Measurements from ENCODE around the gene ADARB2. TPM values are rescaled to one million over a fixed set of nuclear protein-coding genes. Genes with fewer than 3 reads are reported as not detected.

The ADARB2 gene
- total and polyA plus RNA-seq, 4 donors: under 0.01 to 0.79 TPM; not detected in 2

GRCh38 chr10:1413256-1413655 is 324.1 kb downstream of the ADARB2 start:
- ATAC-seq (ENCODE audit: low FRiP score) (no peak), DNase-seq (no peak)
- H3K27me3 ChIP-seq (ENCODE audit: control insufficient read depth in 1 of 2, insufficient read depth in 2 of 2, low read length in 1 of 2): no peaks in the 10 kb centered on the region
- no peaks in the 10 kb centered on the region for H3K9me3 ChIP-seq (ENCODE audit: control insufficient read depth, low read length)
- H3K4me3 ChIP-seq (ENCODE audit: low read length in 2 of 2): no peak overlapping the region
- no peaks in the 10 kb centered on the region for H3K4me1 ChIP-seq (ENCODE audit: control insufficient read depth in 1 of 2, insufficient read depth in 2 of 2, low read length in 2 of 2)
- WGBS, 2 donors: 84 to 88% methylated on average over 11 of the region's 11 CpGs
- no peaks in the 10 kb centered on the region for H3K36me3 ChIP-seq (ENCODE audit: control insufficient read depth in 1 of 2, insufficient read depth in 2 of 2, low read length in 1 of 2)
- intact Hi-C loops (cut with DNase I): no loop called here
- H3K27ac ChIP-seq (ENCODE audit: low read depth in 1 of 2, low read length in 2 of 2): no peak overlapping the region

GRCh38 chr10:1412531-1413189 is 324.7 kb downstream of the ADARB2 start:
- Histone ChIP-seq H3K4me3 (ENCODE audit: low read length in 2 of 2) (no peak overlapping the region), H3K9me3 (ENCODE audit: control insufficient read depth, low read length) (no peaks in the 10 kb centered on the region), H3K27me3 (ENCODE audit: control insufficient read depth in 1 of 2, insufficient read depth in 2 of 2, low read length in 1 of 2) (no peaks in the 10 kb centered on the region), H3K36me3 (ENCODE audit: control insufficient read depth in 1 of 2, insufficient read depth in 2 of 2, low read length in 1 of 2) (no peaks in the 10 kb centered on the region), H3K4me1 (ENCODE audit: control insufficient read depth in 1 of 2, insufficient read depth in 2 of 2, low read length in 2 of 2) (no peaks in the 10 kb centered on the region), H3K27ac (ENCODE audit: low read depth in 1 of 2, low read length in 2 of 2) (no peak overlapping the region)
- intact Hi-C loops (cut with DNase I): no loop called here
- DNase-seq (no peak), ATAC-seq (ENCODE audit: low FRiP score) (no peak)
- WGBS, 2 donors: 82% methylated on average over 19 of the region's 19 CpGs

- H3K9me3 ChIP-seq (ENCODE audit: control insufficient read depth, low read length): no peaks in the 10 kb centered on the region
- WGBS, 2 donors: 55 to 63% methylated on average over 17 of the region's 17 CpGs
- no peaks in the 10 kb centered on the region for H3K36me3 ChIP-seq (ENCODE audit: control insufficient read depth in 1 of 2, insufficient read depth in 2 of 2, low read length in 1 of 2)
- H3K4me3 ChIP-seq (ENCODE audit: low read length in 2 of 2): no peak overlapping the region
- intact Hi-C loops (cut with DNase I): no loop called here
- no peak overlapping the region for H3K27ac ChIP-seq (ENCODE audit: low read depth in 1 of 2, low read length in 2 of 2)
- DNase-seq (no peak), ATAC-seq (ENCODE audit: low FRiP score) (no peak)
- no peaks in the 10 kb centered on the region for H3K4me1 ChIP-seq (ENCODE audit: control insufficient read depth in 1 of 2, insufficient read depth in 2 of 2, low read length in 2 of 2)
- no peaks in the 10 kb centered on the region for H3K27me3 ChIP-seq (ENCODE audit: control insufficient read depth in 1 of 2, insufficient read depth in 2 of 2, low read length in 1 of 2)
Measured at GRCh38 chr10:1411956-1412355, 325.4 kb downstream of the ADARB2 start.

GRCh38 chr10:1411451-1411850 is 325.9 kb downstream of the ADARB2 start:
- 88% methylated on average over 17 of the region's 17 CpGs for WGBS, 2 donors
- Histone ChIP-seq H3K4me1 (ENCODE audit: control insufficient read depth in 1 of 2, insufficient read depth in 2 of 2, low read length in 2 of 2) (no peaks in the 10 kb centered on the region), H3K9me3 (ENCODE audit: control insufficient read depth, low read length) (no peaks in the 10 kb centered on the region), H3K4me3 (ENCODE audit: low read length in 2 of 2) (no peak overlapping the region), H3K27me3 (ENCODE audit: control insufficient read depth in 1 of 2, insufficient read depth in 2 of 2, low read length in 1 of 2) (no peaks in the 10 kb centered on the region), H3K27ac (ENCODE audit: low read depth in 1 of 2, low read length in 2 of 2) (no peak overlapping the region), H3K36me3 (ENCODE audit: control insufficient read depth in 1 of 2, insufficient read depth in 2 of 2, low read length in 1 of 2) (no peaks in the 10 kb centered on the region)
- intact Hi-C loops (cut with DNase I): no loop called here
- DNase-seq: no peak
- ATAC-seq (ENCODE audit: low FRiP score): no peak

- Histone ChIP-seq H3K27ac (ENCODE audit: low read depth in 1 of 2, low read length in 2 of 2) (no peak overlapping the region), H3K4me1 (ENCODE audit: control insufficient read depth in 1 of 2, insufficient read depth in 2 of 2, low read length in 2 of 2) (no peaks in the 10 kb centered on the region), H3K27me3 (ENCODE audit: control insufficient read depth in 1 of 2, insufficient read depth in 2 of 2, low read length in 1 of 2) (no peaks in the 10 kb centered on the region), H3K9me3 (ENCODE audit: control insufficient read depth, low read length) (no peaks in the 10 kb centered on the region), H3K4me3 (ENCODE audit: low read length in 2 of 2) (no peak overlapping the region), H3K36me3 (ENCODE audit: control insufficient read depth in 1 of 2, insufficient read depth in 2 of 2, low read length in 1 of 2) (no peaks in the 10 kb centered on the region)
- WGBS, 2 donors: 91% methylated on average over 33 of the region's 33 CpGs
- DNase-seq: no peak
- intact Hi-C loops (cut with DNase I): no loop called here
- ATAC-seq (ENCODE audit: low FRiP score): no peak
Measured at GRCh38 chr10:1410469-1411395, 326.6 kb downstream of the ADARB2 start.

- DNase-seq (no peak), ATAC-seq (ENCODE audit: low FRiP score) (no peak)
- Histone ChIP-seq H3K27me3 (ENCODE audit: control insufficient read depth in 1 of 2, insufficient read depth in 2 of 2, low read length in 1 of 2) (no peaks in the 10 kb centered on the region), H3K9me3 (ENCODE audit: control insufficient read depth, low read length) (no peaks in the 10 kb centered on the region), H3K4me3 (ENCODE audit: low read length in 2 of 2) (no peak overlapping the region), H3K4me1 (ENCODE audit: control insufficient read depth in 1 of 2, insufficient read depth in 2 of 2, low read length in 2 of 2) (no peaks in the 10 kb centered on the region), H3K36me3 (ENCODE audit: control insufficient read depth in 1 of 2, insufficient read depth in 2 of 2, low read length in 1 of 2) (no peaks in the 10 kb centered on the region), H3K27ac (ENCODE audit: low read depth in 1 of 2, low read length in 2 of 2) (no peak overlapping the region)
- 94% methylated on average over 11 of the region's 11 CpGs for WGBS, 2 donors
- intact Hi-C loops (cut with DNase I): no loop called here
Measured at GRCh38 chr10:1410032-1410431, 327.3 kb downstream of the ADARB2 start.

- DNase-seq (no peak), ATAC-seq (ENCODE audit: low FRiP score) (no peak)
- WGBS, 2 donors: 87 to 93% methylated on average over 16 of the region's 16 CpGs
- no peaks in the 10 kb centered on the region for H3K9me3 ChIP-seq (ENCODE audit: control insufficient read depth, low read length)
- no peaks in the 10 kb centered on the region for H3K4me1 ChIP-seq (ENCODE audit: control insufficient read depth in 1 of 2, insufficient read depth in 2 of 2, low read length in 2 of 2)
- no peak overlapping the region for H3K4me3 ChIP-seq (ENCODE audit: low read length in 2 of 2)
- H3K36me3 ChIP-seq (ENCODE audit: control insufficient read depth in 1 of 2, insufficient read depth in 2 of 2, low read length in 1 of 2): no peaks in the 10 kb centered on the region
- H3K27ac ChIP-seq (ENCODE audit: low read depth in 1 of 2, low read length in 2 of 2): no peak overlapping the region
- H3K27me3 ChIP-seq (ENCODE audit: control insufficient read depth in 1 of 2, insufficient read depth in 2 of 2, low read length in 1 of 2): no peaks in the 10 kb centered on the region
- intact Hi-C loops (cut with DNase I): no loop called here
Measured at GRCh38 chr10:1409392-1409791, 327.9 kb downstream of the ADARB2 start.

GRCh38 chr10:1408651-1409367 is 328.5 kb downstream of the ADARB2 start:
- DNase-seq (no peak), ATAC-seq (ENCODE audit: low FRiP score) (no peak)
- intact Hi-C loops (cut with DNase I): no loop called here
- no peaks in the 10 kb centered on the region for H3K4me1 ChIP-seq (ENCODE audit: control insufficient read depth in 1 of 2, insufficient read depth in 2 of 2, low read length in 2 of 2)
- H3K4me3 ChIP-seq (ENCODE audit: low read length in 2 of 2): no peak overlapping the region
- H3K27ac ChIP-seq (ENCODE audit: low read depth in 1 of 2, low read length in 2 of 2): no peak overlapping the region
- no peaks in the 10 kb centered on the region for H3K9me3 ChIP-seq (ENCODE audit: control insufficient read depth, low read length)
- H3K27me3 ChIP-seq (ENCODE audit: control insufficient read depth in 1 of 2, insufficient read depth in 2 of 2, low read length in 1 of 2): no peaks in the 10 kb centered on the region
- no peaks in the 10 kb centered on the region for H3K36me3 ChIP-seq (ENCODE audit: control insufficient read depth in 1 of 2, insufficient read depth in 2 of 2, low read length in 1 of 2)
- WGBS, 2 donors: 81 to 87% methylated on average over 26 of the region's 26 CpGs

Measured in aorta (tissue), 5 donors.